A172 (cell line): ENCODE measurements around the gene JMJD6. TPM values are rescaled to one million over a fixed set of nuclear protein-coding genes. Genes with fewer than 3 reads are reported as not detected.

Experiments used
- DNase-seq: peaks from one replicate; pipeline ENCODE4 v3.0.0-alpha.2; 2015; ENCODE audit warnings: low spot score
- total RNA-seq: library from RNA; depleted of rRNA; stranded (reverse); fragments of >200 nt; shearing (Covaris generic); gene quantifications from 2 replicates; pipeline ENCODE4 v1.2.3, GENCODE V29; 2014

The JMJD6 gene
- total RNA-seq, 1 experiment from 2014 or later: 46.8 TPM

DNA sequence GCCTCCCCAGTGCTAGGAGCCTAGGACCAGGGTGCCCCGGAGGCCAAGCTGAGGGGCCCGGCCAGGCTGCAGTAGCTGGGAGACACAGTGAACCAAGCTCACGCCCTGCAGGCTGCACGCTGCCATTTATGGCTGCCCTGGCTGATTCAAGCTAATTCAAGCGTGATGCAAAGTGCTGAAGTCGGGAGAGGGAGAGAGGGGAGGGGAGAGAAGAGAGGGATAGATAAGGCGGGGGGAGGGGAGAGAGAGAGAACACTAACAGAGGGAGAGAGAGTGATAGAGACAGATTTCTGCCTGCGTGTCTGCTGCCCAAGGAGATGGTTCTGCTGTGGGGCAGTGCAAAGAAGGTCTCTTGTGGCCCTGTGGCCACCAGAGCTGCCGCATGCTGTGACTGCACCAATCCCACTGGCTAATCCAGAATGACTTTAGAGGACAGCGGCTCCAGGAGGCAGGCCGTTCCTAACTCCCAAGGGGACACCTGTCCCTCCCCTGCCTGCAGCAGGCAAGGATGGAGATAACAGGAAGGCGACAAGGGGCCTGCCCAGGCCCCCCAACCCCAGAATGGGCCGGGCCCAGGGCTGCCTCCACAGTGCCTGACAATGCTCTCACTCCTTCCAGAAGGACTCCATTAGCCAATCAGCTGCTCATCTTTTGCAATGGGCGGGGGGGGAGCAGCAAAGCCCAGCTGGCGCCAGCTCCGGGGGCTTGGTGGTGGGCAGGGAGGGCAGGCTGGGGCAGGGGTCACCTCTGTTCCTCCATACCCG, 28.5 kb downstream of the JMJD6 start:
- no peak for DNase-seq

DNA sequence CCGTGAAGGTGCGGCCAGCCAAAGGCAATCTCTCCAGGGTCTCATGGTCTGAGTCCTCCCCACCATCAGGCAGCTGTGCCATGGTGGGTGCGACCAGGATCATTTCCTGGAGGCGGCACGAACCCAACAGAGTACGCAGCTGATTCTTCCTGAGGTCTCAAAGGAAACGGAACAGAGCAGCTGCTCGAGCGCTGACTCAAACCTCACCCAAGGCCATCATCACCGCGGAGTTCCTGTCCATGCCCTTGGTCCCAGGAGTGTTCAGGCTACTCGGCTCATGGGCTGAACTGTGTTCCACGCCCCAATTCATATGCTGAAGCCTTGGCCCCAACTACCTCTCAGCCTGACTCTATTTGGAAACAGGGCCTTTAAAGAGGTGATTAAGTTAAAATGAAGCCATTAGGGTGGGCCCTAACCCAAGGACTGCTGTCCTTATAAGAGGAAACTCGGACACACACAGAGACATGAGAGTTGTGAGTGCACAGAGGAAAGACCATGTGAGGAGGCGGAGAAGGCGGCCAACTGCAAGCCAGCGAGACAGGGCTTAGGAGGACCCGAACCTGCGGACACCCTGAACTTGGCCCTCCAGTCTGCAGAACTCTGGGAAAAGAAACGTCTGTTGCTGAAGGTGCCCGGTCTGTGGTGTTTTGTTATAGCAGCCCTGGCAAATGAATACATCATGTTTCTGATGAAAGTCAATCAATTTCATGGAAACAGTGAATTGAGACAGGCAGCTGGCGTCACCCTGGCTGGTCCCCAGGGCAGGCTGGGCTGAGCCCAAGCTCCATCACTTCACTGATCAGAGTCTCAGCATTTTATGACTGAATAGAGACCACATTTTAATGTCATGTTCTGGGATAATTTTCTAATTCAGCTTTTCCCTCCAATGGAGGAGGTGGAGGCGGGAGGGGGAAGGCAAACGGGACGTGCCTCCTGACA, 29.4 kb downstream of the JMJD6 start:
- DNase-seq: no peak

DNA sequence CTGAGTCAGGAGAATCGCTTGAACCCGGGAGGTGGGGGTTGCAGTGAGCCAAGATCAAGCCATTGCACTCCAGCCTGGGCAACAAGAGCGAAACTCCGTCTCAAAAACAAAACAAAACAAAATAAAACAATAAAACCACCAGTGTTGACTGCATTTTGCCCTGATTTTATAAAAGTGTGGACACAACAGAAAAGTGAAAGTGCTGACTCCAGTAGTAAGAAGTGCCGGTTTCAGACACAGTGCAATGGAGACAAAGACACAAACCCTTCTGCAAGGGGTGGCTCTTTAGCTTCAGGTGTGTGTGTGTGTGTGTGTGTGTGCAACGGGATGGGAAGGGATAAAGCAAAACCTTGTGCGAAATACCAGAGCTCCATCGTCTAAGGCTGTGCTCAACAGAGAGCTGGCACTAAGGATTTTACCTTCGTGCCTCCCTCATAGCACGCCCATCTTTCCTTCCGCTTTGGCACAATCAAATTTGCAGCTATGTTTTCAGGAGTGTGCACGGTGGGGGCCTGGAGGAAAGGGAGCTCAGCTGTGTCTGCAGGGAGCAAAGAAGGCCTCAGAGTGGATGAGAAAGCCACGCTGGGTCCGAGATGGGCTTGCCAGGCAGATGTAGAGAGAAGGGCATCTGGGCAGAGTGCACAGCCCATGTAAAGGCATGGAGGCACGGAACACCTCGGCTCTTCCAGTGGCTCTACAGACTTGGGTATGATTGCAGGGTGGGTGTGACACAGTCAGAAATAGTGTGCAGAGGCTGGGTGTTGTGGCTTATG, 31.2 kb downstream of the JMJD6 start:
- DNase-seq: no peak

DNA sequence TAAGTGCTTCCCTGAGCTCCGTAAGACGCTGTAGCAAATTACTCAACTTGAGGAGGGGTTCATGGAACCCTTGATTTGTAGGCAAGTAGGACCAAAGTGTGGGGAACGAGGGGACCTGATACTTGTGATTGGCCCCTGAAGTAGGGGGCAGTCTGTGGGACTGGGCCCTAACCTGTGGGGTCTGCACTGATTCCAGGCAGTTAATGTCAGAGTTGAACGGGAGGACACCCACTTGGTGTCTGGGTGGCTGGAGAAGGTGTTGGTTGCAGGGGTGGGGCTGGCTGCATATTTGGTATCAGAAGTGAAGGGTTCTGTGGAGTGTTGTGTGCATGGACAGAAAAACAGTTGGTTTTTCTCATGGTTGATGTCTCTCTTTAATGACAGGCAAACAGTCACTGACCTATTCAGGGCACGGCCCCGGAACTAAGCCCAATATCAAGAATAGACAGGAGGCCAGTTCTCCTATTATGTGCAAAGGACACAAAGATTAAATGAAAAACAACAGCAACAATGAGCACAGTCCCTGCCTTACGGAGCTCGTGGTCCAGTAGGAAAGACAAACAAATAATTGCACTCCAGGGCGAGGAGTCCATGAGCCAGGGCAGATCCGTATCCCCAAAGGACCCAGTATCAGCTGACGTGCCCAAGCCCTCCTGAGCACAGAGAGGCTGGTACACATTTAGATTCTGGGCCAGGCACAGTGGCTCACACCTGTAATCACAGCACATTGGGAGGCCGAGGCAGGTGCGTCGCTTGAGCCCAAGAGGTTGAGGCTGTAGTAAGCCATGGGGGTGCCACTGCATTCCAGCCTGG, 34.8 kb downstream of the JMJD6 start:
- DNase-seq: no peak

DNA sequence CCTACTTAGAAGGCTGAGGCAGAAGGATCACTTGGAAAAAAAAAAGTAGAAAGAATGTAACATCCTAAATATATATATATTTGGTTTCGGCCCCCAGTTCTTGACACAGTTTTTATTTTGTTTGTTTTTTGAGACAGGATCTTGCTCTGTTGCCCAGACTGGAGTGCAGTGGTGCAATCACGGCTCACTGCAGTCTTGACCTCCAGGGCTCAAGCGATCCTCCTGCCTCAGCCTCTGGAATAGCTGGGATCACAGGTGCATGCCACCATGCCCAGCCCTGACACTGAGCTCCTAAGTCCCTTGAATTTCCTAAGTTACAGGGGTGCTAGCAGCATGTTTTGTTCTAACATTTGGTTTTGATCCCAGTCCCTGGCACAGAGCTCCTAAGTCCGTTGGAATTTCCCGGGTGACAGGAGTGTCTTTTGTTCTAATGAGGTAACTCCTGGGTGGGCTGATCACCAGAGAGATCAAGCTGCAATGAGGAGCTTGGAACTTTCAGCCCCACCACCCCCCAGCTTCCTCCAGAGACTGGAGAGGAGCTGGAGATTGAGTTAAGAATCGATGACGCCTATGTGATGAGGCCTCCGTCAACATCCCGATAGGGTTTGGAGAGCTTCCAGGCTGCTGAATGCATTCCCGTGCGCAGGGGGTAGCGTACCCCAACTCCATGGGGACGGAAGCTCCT, 35.7 kb downstream of the JMJD6 start:
- no peak for DNase-seq

DNA sequence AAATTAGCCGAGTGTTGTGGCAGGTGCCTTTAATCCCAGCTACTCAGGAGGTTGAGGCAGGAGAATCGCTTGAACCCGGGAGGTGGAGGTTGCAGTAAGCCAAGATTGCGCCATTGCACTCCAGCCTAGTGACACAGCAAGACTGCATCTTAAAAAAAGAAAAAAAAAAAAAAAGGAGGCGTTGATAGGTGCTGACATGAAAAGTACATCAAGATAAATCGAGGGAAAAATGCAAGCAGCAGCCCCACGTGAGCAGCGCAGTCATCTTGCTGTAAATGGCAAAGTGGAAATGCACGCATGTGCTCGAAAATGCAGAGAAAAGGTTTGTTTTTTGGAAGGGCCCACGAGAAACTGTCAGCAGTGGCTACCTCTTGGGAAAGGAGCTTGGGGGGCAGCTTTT, 36.5 kb downstream of the JMJD6 start:
- no peak for DNase-seq

DNA sequence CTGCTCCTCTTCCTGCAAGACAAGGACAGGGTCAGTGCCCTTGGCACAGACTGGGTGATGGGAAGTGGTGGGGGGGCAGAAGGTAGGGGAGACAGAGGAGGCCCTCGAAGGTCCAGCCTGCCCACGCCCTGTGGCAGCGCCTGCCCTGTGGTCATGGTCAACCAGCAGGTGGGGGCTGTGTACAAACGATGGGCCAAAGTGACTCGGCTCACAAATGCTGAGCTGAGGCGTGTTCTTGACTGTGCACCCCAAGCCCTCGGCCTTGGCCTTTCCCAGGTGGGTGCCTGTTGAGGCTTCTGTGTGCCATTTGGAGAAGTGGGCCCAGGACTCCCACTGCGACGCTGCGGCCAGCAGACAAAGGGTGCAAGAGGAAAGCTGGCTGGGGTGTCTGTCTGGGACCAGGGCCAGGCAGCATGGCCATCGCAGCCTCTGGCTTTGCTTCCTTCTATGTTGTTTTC, 38.2 kb downstream of the JMJD6 start:
- peak; percentile 55 for DNase-seq

DNA sequence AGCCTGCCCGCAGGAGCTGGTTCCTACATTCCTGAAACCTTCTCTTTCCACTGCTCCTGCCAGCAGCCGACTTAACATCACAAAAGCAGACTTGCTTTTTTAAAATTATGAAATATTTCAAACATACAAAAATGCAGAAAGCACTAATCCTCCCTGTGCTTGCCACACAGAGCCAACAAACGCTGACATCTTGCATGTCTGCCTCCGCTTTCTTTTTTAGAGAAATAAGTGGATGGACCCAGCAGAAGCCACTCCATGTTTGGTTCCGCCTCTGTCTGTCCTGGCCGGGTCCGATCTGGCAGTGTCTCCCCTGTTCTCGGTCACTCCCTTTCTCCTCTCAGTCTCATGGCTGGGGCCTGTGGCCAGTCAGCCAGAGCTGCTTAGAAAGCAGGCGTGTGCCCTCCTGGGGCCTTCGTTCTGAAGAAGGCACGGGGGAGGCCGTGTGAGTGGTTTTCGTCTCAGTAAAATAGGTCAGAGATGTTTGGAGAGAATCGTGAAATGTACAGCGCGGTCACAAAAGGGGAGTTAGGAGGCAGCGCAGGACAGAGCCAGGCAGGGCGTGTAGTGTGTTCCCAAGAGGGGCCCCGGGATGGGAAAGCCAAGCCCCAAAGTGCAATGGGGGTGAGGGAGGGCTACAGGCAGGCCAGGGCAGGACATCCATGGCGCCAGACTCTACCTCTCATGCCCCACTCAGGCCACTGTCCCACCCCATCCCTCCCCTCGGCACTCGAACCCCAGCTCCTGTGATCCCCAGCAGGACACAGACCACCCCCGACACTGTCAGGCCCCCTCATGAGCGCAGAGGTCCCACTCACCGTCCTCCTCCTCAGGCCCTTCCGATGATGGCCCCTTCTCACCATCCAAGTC, 38.9 kb downstream of the JMJD6 start:
- DNase-seq: no peak

DNA sequence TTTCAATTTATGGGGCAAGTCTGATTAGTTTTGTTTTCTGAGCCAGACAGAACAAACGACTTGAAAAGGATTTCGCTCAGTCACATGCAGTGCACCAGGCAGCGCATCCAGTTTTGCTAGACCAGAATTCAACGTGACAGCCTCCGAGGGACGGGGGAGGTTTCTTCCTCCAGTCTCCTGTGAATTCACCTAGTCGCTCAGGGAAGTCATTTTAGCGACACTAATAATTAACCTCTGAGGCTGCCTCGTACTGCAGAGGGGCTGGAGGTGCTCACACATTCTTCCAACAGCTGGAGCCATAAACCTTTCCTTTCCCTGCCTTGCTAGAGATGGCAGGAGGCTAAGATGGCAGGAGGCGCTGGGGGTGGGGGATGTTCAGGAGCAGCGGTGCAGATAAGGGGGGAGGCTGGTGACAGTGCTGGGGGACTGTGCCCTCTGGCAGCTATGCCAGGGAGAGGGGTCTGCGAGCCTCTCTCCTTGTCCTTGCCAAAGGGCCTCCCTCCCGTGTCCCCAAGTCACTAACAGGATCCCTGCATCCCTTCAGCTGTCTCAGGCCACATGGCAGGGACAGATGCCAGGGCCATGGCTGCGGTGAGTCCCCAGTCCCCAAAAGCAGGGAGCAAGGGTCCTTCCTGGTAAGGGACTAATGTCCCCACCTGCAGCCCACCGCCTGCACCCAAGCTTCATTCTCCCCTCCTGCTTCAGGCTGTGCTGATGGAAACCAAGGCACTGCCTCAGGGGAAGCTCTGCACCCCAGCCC, 39.7 kb downstream of the JMJD6 start:
- no peak for DNase-seq

DNA sequence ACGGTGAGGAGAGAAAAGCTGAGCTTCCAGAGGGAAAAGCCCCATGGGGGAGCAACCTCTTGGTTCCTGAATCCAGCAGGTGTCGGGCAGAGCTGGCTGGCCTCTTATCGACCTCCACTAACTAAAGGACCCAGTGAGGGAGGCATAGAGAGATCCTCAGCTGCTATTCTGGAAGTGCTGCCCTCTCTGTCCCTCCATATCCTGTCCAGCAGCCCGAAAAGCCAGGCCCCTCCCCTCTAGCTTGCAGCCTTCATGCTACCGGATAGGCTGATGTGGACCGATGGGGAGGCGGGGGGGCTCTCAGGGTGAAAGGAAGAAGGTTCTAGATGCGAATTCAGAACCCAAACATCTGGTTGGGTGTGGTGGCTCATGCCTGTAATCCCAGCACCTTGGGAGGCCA, 40.6 kb downstream of the JMJD6 start:
- DNase-seq: no peak

DNA sequence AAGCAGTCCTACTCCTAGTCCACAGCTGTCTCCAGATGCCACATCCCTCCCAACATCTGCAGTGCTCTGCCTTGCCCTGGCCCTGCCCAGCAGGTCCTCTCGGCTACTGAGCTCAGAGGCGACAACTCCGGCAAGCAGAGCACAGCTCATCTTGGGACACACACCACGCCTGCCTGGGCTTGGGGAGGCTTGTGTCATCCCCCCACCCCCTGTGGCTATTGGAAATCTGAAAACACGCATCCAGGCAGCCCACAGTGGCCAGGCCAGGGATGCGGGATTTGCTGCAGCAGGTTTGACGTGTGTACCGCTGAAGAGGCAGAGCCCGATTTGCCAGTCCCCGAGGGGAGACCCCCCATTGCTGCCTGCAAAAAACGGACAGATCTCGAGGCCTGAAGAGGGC, 41.0 kb downstream of the JMJD6 start:
- DNase-seq: no peak

DNA sequence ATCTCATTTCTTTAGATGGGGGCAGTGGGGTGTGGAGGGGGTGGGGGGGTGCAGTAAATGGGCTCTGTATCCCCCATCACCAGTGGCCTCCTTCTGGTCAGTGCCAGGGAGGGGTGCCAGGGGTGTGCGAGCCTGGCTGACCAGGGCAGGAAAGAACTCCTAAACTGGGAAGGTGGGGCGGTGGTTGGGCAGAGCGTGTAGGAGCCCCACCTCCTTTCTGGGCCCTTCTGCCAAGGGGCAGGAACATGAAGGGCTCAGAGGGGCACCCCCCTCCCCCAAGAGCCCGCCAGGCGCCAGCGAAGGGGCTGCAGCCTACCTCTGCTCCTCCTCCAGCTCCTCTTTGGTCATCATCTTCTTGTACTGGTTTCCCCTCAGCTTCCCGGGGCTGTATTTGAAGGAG, 41.6 kb downstream of the JMJD6 start:
- DNase-seq: no peak

DNA sequence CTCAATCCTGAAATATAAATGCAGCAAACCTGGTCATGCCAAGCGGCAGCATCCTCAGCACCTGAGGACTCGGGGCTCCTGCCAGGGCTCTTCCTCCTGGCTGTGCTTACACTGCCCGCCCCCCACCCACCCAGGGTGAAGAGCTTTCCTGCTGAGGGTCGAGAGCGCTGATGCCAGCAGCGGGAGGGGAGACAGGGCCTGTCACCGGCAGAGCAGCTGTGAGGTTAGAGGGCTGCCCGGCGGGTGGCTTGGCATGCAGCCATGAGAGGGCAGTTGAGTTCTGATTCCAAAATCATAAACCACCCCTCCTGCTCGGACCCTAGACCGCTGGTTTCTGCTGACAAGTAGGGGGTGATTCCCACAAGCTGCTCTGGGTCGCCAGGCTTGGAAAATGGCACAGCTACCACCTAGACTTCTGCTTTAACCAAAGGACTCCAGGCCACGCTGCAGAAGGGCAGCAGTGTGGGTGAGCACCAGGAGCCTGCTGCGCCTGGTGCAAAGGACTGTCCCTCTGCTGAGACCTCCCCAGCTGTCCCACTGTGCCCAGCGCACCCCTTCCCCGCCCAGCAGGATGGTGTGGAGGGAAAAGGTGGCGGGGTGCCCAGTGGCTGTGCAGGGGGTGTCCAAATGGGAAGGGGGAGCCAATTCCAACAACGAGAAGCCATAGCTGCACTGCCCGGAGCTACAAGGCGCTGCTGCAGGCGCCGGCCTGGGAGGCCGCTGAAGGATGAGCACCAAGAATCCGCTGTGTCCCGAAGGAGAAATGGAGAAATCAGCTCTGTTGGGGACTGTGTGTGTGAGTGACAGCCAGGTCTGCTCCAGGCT, 42.3 kb downstream of the JMJD6 start:
- no peak for DNase-seq

DNA sequence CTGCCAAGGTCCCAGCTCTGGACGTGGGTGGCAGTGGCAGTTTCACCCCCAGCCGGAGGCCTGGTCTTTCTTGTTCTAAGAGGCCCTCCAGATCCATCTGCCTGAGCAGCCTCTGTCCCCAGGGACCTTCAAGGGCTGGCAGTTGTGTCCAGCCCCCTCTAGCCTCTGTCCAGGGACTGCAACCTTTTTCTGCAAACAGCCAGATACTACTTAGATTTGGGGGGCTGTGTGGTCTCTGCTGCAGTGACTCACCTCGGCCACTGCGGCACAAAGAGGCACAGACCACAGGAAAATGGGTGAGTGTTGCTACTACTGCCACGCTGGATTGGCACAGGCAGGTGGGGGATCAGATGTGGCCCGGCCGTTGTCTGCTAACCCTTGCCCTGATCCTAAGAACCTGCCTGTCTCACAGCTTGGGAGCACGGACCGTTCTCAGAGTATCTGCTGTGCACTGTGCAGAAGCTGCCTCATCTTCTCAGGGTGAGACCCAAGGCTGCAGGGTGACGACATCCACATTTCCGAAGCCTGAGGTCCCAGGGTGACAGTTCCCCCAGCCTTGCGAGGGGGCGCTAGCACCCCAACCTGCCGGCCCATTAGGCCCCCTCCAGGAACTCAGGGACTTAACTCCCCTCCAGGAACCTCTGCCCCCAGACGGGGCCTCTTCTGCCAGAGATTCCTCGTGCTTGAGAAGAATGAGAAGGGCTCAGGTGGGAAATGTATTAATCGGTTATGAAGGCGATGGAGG, 43.2 kb downstream of the JMJD6 start:
- DNase-seq: no peak

DNA sequence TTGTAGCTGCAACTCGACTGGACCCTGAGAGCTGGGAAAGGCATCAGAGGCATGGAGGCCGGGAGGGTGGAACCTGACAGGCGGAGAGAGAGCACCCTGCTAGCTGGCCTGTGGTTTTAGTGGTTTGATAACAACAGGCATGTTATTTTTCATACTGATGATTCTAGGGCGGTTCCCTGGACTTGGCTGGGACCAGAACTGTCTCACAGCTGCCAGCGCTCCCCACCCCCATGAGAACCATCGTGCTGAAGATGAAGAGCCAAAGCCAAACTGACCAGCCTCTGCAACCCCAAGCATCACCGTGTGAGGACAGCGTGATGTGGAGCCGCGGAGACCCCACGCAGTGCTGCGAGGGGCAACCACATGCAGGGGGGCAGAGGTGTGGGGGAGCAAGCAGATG, 44.1 kb downstream of the JMJD6 start:
- DNase-seq: peak; percentile 95

DNA sequence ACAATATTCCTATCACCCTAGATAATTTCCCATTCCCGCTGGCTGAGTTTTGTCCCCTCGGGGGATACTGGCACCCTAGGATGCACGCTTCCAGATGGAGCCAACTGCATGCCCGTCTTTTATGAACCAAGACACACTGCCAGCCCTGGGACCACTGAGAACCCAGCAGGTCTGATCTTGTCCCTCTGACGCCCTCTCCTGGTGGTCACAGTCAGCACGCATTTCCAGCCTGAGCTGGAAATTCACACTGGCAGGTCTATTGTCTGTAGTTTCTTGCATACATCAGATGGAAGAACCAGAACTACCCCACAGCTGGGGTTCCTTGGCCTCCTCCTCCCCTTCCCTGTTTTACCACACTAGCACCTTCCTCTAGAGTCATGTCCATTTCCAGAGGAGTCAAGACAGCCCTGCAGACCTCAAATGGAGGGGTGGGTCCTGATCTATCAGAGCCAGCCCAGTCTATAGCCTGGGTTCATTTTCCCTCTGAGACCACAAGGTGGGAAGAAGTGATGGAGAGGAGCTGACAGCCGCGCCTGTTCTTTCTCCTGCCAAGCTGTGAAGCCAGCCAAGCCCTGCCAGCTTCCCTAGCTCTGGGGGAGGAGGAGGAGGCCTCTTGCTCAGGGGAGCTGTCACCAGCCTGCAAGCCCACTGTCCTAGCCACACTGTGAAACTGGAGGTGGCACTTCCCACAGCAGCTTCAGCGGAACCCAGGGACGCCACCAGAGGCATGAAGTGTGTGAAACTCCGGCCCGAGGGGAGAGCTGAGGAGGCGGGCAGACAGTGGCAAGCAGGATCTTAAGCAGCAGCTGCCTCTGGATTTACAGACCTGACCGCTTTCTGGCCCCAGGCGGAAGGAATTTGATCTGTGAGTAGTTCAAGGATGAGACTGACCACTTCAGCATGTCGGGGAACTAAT, 44.9 kb downstream of the JMJD6 start:
- DNase-seq: peak; percentile 78
